HUDEP-2 (cell line): Measurements from ENCODE around the gene TRIL.

Experiments used
- DNase-seq, 76 experiments: peaks; one replicate each; lab custom pipeline; 2025; ENCODE audit not compliant: unreplicated experiment in 76 of 76; lab: John Stamatoyannopoulos, UW

Gene TRIL

GRCh38 chr7:28983396-28984190 lies 25.5 kb upstream of the TRIL start:
- DNase-seq = no peak

DNA sequence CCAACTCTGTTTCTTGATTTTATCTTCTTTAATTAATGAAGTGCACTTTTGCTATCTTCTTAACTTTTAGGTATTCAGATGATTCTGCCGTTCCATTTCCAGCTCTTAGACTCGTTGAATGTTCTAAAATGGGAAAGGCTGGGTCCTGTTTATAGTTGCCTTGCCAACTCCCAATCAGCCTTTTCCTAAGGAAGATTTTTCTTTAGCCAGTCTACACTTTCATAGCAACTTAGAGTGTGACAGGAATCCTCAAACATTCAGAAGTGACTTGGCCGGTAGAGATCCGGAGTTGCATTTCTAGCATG lies 23.0 kb upstream of the TRIL start:
- no peak for DNase-seq

GRCh38 chr7:28980451-28981160 lies 22.5 kb upstream of the TRIL start:
- DNase-seq = no peak

DNA sequence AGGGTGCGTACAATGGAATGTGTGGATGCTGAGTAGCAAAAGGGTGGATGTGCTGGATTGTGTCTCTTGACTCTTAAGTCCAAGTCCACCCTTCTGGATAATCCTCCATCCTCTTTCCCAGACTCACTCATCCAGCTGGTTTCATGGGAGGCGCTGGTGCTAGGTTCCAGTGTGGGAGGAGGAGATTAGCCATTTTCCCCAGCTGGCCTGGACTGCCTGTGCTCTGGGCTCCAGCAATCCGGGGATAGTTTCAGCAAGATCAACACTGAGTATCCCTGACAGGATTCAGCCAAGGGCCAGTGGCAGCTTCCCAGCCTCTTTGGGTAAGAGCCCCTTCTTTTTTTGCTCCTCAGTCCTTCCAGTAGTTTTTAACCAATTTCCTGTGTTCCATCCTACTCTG lies 21.6 kb upstream of the TRIL start:
- DNase-seq = no peak

- no peak for DNase-seq
These were observed 19.8 kb upstream of the TRIL start for GRCh38 chr7:28977881-28978280.

GRCh38 chr7:28976022-28976421 lies 17.9 kb upstream of the TRIL start:
- DNase-seq = no peak

DNA sequence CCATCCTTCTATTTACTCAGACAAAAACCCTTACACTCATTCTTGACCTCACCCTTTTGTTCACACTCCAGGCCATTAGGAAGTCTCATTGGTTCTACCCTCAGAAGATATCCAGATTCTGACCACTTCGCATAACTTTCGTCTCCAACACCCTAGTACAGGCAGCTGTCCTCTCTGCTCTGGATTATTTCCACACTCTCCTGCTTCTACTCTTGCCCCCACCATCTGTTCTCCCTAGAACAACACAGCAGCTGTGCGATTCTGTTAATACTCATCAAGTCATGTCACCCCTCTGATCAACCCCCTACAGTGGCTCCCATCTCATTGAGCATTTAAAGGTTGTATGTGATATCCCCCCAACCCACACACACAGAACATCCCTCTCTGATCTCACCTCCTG lies 15.5 kb upstream of the TRIL start:
- DNase-seq = no peak

GRCh38 chr7:28964056-28964455 lies 5.9 kb upstream of the TRIL start:
- no peak for DNase-seq

GRCh38 chr7:28961972-28962371 lies 3.8 kb upstream of the TRIL start:
- no peak for DNase-seq

GRCh38 chr7:28960071-28960840 lies 2.1 kb upstream of the TRIL start:
- no peak for DNase-seq

- DNase-seq = no peak
These were observed 834 bp upstream of the TRIL start for GRCh38 chr7:28958980-28959347.

DNA sequence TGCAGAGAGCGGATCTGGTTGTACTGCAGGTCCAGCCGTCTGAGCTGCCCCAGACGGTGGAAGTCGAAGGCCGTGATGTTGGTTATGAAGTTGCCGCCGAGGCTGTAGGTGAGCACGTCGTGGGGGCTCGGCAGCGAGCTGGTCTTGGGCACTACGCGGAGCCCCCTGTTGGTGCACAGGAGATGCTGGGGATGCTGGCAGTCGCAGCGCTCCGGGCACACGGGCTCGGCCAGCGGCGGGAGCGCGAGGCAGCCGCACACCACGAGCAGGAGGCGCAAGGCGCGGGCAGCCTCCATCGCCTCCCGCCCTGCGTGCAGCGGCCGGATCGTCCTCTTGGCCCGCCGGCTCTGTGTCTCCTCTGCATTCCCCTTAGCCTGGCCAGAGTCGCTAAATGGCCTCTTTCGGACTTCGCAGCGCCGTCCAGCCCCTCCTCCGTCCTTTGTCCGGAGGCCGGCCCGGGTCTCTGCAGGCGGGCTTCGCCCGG lies 337 bp downstream of the TRIL start:
- no peak for DNase-seq

- DNase-seq = peak in 1 of 76 experiments; percentile 7
These were observed 923 bp downstream of the TRIL start for GRCh38 chr7:28957064-28957750.

DNA sequence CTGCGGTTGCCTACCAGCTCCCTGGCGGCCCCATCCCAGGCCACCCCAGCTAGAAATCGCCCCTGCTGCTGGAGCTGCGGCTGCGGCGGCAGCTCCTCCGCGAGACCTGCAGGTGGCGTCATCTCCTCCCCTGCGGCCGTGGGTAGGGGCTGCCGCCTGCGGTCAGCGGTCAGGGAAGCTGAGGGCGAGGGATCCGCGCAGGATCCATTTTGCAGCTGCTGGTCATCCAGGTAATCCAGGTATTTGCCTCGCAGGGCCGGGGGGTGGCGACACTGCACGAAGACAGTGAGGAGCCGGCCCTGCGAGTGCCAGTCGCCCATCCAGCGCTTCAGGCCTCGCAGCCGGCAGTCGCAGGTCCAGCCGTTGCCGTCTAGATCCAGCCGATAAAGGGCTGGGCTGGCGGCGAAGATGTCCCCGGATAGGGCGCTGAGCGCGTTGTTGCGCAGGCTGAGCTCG lies 1.5 kb downstream of the TRIL start:
- DNase-seq = peak in 5 of 76 experiments; percentile 1 to 20 (median 6)

- peak in 16 of 76 experiments; percentile 1 to 48 (median 12) for DNase-seq
These were observed 2.2 kb downstream of the TRIL start for GRCh38 chr7:28955718-28956607.

GRCh38 chr7:28955356-28955717 lies 2.8 kb downstream of the TRIL start:
- no peak for DNase-seq

GRCh38 chr7:28954946-28955345 lies 3.2 kb downstream of the TRIL start:
- no peak for DNase-seq

GRCh38 chr7:28954471-28954870 lies 3.7 kb downstream of the TRIL start:
- no peak for DNase-seq

DNA sequence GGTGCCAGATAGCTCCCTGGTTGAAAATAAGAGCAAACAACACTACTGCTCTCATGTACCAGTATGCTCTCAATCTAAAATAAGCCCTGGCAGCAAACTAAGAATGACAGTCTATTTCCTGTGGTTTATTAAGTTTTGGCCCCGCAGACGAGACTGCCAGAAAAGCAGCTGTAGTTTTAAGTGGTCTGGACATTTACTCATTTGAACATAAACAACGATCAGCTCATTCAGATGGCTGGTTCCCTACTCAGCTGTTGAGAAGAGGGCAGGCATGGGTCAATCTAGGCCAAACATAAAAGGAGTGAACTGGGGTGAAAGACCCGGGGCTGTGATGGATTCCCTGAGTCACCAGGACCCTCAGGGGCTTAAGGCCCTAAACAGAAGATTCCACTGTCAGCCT lies 4.5 kb downstream of the TRIL start:
- DNase-seq = no peak

DNA sequence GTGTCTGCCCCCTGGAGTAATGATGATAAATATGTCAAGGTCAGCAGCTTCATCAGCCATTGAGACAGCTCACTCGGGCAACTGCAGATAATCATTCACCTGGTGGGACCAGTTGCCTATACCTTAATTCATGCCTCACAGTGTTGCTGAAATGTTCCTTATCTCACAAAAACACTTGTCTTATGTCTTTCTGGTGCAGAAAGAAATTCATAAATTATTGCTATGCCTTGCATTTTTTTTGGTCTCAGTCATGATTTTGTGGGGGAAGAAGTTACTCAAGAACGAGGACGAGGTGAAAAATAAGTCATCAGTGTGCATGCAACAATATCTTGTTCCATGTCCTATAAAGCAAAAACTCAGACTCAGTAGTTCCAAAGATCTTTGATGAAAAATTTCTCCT lies 16.0 kb downstream of the TRIL start:
- DNase-seq = no peak
